Measurements from ENCODE around the gene ZFP64. TPM values are rescaled to one million over a fixed set of nuclear protein-coding genes. Genes with fewer than 3 reads are reported as not detected.

The ZFP64 gene
- total RNA-seq, 2 experiments from 2014 or later = 2.5 to 3.2 TPM

DNA sequence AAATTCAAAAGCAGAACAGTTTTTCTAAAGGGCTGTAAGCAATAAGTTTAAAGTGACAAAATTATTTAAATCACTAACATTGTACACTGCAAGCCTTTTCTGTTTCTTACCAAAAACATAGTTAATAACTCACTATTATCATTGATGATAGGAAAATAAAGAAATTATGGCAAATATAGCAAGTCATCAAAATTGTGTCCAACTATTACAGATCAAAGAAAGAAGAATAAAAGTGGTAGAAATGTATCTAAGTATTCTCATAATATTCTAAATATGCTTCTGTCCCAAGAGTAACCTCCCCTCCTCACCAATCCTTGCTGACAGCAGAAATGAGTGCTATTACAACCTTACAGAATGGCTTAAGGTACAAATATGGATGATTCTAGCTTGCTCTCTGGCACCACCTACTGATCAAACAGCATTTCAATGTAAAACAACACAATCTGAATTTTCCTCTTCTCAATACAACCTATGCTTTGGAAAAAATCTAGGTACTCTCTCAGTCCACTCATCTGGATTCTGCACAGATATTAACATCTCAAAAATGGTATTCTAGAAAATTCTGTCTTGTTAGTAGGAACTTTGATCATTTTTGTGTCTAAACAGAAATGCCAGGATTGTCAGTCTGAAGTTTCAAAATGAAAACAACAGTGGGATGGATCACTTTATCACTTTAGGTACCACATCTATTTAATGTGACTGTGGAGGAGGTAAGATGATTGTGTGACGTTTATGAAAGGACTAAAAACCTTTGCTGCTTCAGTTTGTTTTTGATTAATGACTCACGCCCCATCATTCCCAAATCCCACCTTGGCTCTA, 40.9 kb downstream of the ZFP64 start:
- ATAC-seq (ENCODE audit: poor library complexity) = peak; percentile 39
- intact Hi-C loops (cut with DNase I, micrococcal nuclease) = loop anchor here (1.0 to 5.0 kb wide), 4 partner anchors 22 to 1164 kb away; no protein-coding TSS in a partner anchor

DNA sequence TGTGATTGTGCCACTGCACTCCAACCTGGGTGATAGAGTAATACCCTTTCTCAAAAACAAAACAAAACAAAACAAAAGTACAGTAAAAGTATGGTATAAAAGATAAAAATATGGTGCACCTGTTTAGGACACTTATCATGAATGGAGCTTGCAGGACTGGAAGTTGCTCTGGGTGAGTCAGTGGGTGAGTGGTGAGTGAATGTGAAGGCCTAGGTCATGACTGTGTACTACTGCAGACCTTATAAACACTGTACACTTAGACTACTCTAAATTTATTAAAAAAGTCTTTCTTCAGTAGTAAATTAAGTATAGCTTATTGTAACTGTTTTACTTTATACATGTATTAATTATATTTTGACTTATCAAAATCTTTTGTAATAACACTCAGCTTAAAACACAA, 46.0 kb downstream of the ZFP64 start:
- Histone ChIP-seq H3K27ac (ENCODE audit: low read depth in 1 of 2, low read length in 2 of 2) (no peak overlapping the region), H3K36me3 (ENCODE audit: insufficient read depth, low read length) (no peaks in the 10 kb centered on the region), H3K4me1 (ENCODE audit: insufficient read depth, low read length) (no peaks in the 10 kb centered on the region), H3K4me3 (ENCODE audit: low read length) (no peak overlapping the region), H3K9me3 (ENCODE audit: control insufficient read depth in 1 of 2, insufficient read depth in 1 of 2, low read length in 2 of 2) (no peaks in the 10 kb centered on the region), H3K27me3 (ENCODE audit: control insufficient read depth in 1 of 2, insufficient read depth in 2 of 2, low read length in 2 of 2) (no peaks in the 10 kb centered on the region)
- H3K27me3 Mint-ChIP-seq = no peaks in the 10 kb centered on the region
- CTCF ChIA-PET = no interaction called here
- POLR2A ChIA-PET = no interaction called here
- ATAC-seq (ENCODE audit: poor library complexity) (no peak), DNase-seq (no peak)
- no peak overlapping the region for H3K27ac Mint-ChIP-seq
- no peaks in the 10 kb centered on the region for H3K9me3 Mint-ChIP-seq
- intact Hi-C loops (cut with DNase I, micrococcal nuclease) = no loop called here
- TF ChIP-seq, protein P1, sequence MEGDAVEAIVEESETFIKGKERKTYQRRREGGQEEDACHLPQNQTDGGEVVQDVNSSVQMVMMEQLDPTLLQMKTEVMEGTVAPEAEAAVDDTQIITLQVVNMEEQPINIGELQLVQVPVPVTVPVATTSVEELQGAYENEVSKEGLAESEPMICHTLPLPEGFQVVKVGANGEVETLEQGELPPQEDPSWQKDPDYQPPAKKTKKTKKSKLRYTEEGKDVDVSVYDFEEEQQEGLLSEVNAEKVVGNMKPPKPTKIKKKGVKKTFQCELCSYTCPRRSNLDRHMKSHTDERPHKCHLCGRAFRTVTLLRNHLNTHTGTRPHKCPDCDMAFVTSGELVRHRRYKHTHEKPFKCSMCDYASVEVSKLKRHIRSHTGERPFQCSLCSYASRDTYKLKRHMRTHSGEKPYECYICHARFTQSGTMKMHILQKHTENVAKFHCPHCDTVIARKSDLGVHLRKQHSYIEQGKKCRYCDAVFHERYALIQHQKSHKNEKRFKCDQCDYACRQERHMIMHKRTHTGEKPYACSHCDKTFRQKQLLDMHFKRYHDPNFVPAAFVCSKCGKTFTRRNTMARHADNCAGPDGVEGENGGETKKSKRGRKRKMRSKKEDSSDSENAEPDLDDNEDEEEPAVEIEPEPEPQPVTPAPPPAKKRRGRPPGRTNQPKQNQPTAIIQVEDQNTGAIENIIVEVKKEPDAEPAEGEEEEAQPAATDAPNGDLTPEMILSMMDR (IDR thresholded peaks at IDR 0.05) = no peak
- H3K36me3 Mint-ChIP-seq (ENCODE audit: low read depth) = peaks cover under 1% of the 10 kb centered on the region
- no peak overlapping the region for H3K4me3 Mint-ChIP-seq
- H3K4me1 Mint-ChIP-seq (ENCODE audit: low read depth) = peaks cover 4% of the 10 kb centered on the region

More for the DNA sequence above, 40.9 kb downstream of the ZFP64 start:
- Mint-ChIP-seq H3K4me3 (no peak overlapping the region), H3K27ac (no peak overlapping the region), H3K4me1 (ENCODE audit: low read depth) (no peaks in the 10 kb centered on the region), H3K27me3 (no peaks in the 10 kb centered on the region), H3K9me3 (no peaks in the 10 kb centered on the region), H3K36me3 (ENCODE audit: low read depth) (peaks cover 40% of the 10 kb centered on the region)
- DNase-seq = peak in 5 of 14 experiments; percentile 3 to 58 (median 41)
- POLR2A ChIA-PET = interaction anchor here (0.9 to 1.0 kb wide), 2 partner anchors 22 to 959 kb away, joined by 3 to 4 read pairs; no protein-coding TSS in a partner anchor
- Histone ChIP-seq H3K9me3 (ENCODE audit: control insufficient read depth in 1 of 2, insufficient read depth in 1 of 2, low read length in 2 of 2) (no peaks in the 10 kb centered on the region), H3K4me3 (ENCODE audit: low read length) (no peak overlapping the region), H3K4me1 (ENCODE audit: insufficient read depth, low read length) (no peaks in the 10 kb centered on the region), H3K27me3 (ENCODE audit: control insufficient read depth in 1 of 2, insufficient read depth in 2 of 2, low read length in 2 of 2) (no peaks in the 10 kb centered on the region), H3K27ac (ENCODE audit: low read depth in 1 of 2, low read length in 2 of 2) (no peak overlapping the region), H3K36me3 (ENCODE audit: insufficient read depth, low read length) (peaks cover 8% of the 10 kb centered on the region)
- TF ChIP-seq, protein P1 (IDR thresholded peaks at IDR 0.05) = peak; percentile 98
- CTCF ChIA-PET = interaction anchor here (1.0 to 1.7 kb wide), 3 partner anchors 16 to 35 kb away, joined by 3 to 13 read pairs (median 5); no protein-coding TSS in a partner anchor

DNA sequence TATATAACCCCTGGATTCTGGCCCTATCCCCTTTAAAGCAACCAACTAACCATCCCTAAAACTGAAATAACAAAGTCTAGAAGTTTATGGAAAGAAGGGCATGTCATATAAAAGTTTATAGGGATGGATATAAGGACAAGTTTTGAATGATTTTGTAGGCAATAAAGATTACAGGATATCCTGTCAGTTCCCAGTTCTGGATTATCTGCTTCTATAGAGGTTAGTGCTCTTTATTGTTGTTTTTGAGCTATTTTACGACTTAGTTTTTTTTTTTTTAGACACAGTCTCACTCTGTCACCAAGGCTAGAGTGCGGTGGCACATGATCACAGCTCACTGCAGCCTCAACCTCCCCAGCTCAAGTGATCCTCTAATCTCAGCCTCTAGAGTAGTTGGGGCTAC, 48.3 kb downstream of the ZFP64 start:
- no peaks in the 10 kb centered on the region for H3K27me3 Mint-ChIP-seq
- CTCF ChIA-PET = no interaction called here

More for the DNA sequence above, 48.3 kb downstream of the ZFP64 start:
- Histone ChIP-seq H3K27me3 (ENCODE audit: control insufficient read depth in 1 of 2, insufficient read depth in 2 of 2, low read length in 2 of 2) (no peaks in the 10 kb centered on the region), H3K9me3 (ENCODE audit: control insufficient read depth in 1 of 2, insufficient read depth in 1 of 2, low read length in 2 of 2) (no peaks in the 10 kb centered on the region), H3K27ac (ENCODE audit: low read depth in 1 of 2, low read length in 2 of 2) (no peak overlapping the region), H3K4me3 (ENCODE audit: low read length) (no peak overlapping the region), H3K36me3 (ENCODE audit: insufficient read depth, low read length) (no peaks in the 10 kb centered on the region), H3K4me1 (ENCODE audit: insufficient read depth, low read length) (no peaks in the 10 kb centered on the region)
- Mint-ChIP-seq H3K4me1 (ENCODE audit: low read depth) (peaks cover 4% of the 10 kb centered on the region), H3K4me3 (no peak overlapping the region), H3K9me3 (no peaks in the 10 kb centered on the region), H3K27ac (no peak overlapping the region), H3K36me3 (ENCODE audit: low read depth) (peaks cover 9% of the 10 kb centered on the region)
- DNase-seq (no peak), ATAC-seq (ENCODE audit: poor library complexity) (no peak)
- TF ChIP-seq, protein P1 (IDR thresholded peaks at IDR 0.05) = no peak
- POLR2A ChIA-PET = no interaction called here
- intact Hi-C loops (cut with DNase I, micrococcal nuclease) = no loop called here

All from CD4-positive, alpha-beta T cell (primary cell).